Stimulated activated CD8-positive, alpha-beta memory T cell treated with anti-CD3 and anti-CD28 coated beads, Interleukin-12 subunit alpha, Interleukin-12 subunit beta, amount 100 ng/mL, for 4 hours (primary cell): Measurements from ENCODE around the gene ANKRD13A.
"Not testable (repeated sequence)": the region's sequence is repeated elsewhere in the genome, so short reads cannot be mapped to it uniquely, and the experiment has no call there.

ENCODE experiments used
- DNase-seq: peaks from one replicate; pipeline ENCODE4 v3.0.0-alpha.2; 2020; ENCODE audit warnings: low read depth

Gene ANKRD13A

GRCh38 chr12:109986236-109986635 is 13.0 kb upstream of the ANKRD13A start:
- DNase-seq, result not testable (repeated sequence)

GRCh38 chr12:109987615-109988014 is 11.6 kb upstream of the ANKRD13A start:
- no peak for DNase-seq

DNA sequence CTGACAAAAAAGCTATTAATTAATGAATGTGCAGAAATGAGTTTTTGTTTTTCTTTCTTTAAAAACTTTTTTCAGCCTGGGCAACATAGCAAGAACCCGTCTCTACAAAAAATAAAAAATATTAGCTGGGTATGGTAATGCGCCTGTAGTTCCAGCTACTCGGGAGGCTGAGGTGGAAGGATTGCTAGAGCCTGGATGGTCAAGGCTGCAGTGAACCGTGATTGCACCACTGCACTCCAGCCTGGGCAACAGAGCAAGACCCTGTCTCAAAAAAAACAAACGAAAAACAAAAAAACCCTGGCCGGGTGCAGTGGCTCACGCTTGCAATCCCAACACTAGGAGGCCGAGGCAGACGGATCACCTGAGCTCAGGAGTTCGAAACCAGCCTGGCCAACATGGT is 11.0 kb upstream of the ANKRD13A start:
- no peak for DNase-seq

- DNase-seq, result no peak
These were observed 10.3 kb upstream of the ANKRD13A start for GRCh38 chr12:109988903-109989302.

GRCh38 chr12:109989380-109989779 is 9.8 kb upstream of the ANKRD13A start:
- no peak for DNase-seq

GRCh38 chr12:109991586-109991985 is 7.6 kb upstream of the ANKRD13A start:
- DNase-seq, result no peak

GRCh38 chr12:109993091-109993490 is 6.1 kb upstream of the ANKRD13A start:
- DNase-seq, result no peak

DNA sequence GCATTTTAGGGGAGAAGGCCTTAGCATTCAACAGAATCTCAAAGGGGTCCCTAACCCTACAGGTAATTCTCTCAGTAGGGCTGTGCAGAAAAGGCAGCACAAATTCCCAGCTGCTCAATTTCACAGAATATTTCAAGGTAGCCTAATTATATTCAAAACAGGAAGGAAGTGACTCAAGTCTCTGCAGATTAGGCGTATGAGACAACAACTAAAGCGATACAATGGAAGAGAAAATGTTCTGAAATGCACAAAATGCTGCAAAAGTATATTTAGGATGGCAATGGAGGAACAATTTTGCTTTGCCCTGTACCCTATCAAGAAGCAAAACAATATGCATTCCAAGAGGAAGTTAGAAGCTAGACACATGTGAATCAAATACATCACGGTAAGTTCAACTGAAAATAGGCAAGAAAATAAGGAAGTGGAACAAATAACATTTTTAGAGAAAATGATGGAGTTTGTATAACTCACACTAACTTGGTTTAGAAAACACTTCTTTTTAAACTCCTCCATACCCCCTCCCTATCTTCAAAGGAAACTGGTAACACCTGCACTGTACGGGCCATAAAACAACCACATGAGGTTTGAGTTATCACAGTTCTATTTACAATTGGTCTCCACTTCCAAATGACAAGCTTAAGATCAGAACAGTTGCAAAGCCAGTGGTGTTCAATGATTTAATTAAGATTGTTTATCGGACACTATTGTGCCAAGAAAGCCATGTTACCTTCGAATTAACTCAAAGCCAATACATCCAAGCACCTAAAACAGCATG is 4.6 kb upstream of the ANKRD13A start:
- no peak for DNase-seq

GRCh38 chr12:109995361-109995685 is 3.9 kb upstream of the ANKRD13A start:
- DNase-seq, result no peak

- peak; percentile 89 for DNase-seq
These were observed 3.3 kb upstream of the ANKRD13A start, which contains the start of gene GIT2 for GRCh38 chr12:109995686-109996482. Gene GIT2 (minus strand): TSS chr12:109996368. CDS start chr12:109996224, 144 bp downstream.

- DNase-seq, result no peak
These were observed 2.8 kb upstream of the ANKRD13A start for GRCh38 chr12:109996483-109996853.

DNA sequence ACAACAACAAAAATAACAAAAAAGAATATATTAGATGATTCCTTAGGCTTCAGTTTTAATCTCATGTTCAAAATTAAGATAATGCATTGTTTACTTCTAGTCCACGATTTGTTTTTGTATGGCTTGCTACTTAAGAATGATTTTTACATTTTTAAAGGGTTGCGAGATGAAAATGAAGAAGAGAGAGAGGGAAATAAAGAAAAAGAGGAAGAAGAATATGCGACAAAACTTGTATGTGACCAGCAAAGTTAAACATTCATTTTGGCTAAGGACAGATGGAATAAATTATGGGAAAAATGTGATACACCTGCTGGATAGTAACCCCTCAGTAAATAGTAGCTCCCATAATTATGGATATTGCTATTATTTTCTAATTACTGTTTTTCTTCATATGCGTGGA is 1.8 kb upstream of the ANKRD13A start:
- no peak for DNase-seq

GRCh38 chr12:109998241-109998903 is 858 bp upstream of the ANKRD13A start:
- DNase-seq, result no peak

DNA sequence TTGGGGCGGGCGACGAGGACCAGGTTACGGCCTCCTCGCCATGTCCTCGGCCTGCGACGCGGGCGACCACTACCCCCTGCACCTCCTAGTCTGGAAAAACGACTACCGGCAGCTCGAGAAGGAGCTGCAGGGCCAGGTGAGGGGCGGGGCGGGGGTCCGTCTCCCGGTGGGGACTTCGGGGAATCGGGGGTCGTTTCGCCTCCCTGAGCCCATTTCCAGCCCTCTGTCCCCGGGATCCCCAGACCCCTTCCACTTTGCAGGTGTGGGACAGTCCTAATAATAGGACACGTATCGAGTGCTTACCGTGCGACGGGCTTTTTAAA is 380 bp downstream of the ANKRD13A start:
- DNase-seq, result no peak

- DNase-seq, result no peak
These were observed 814 bp downstream of the ANKRD13A start for GRCh38 chr12:109999983-110000505.

GRCh38 chr12:110001596-110001995 is 2.4 kb downstream of the ANKRD13A start:
- DNase-seq, result no peak

- DNase-seq, result no peak
These were observed 3.7 kb downstream of the ANKRD13A start for GRCh38 chr12:110002676-110003515.

- no peak for DNase-seq
These were observed 5.4 kb downstream of the ANKRD13A start for GRCh38 chr12:110004598-110004997.

GRCh38 chr12:110005319-110005973 is 6.2 kb downstream of the ANKRD13A start:
- no peak for DNase-seq

DNA sequence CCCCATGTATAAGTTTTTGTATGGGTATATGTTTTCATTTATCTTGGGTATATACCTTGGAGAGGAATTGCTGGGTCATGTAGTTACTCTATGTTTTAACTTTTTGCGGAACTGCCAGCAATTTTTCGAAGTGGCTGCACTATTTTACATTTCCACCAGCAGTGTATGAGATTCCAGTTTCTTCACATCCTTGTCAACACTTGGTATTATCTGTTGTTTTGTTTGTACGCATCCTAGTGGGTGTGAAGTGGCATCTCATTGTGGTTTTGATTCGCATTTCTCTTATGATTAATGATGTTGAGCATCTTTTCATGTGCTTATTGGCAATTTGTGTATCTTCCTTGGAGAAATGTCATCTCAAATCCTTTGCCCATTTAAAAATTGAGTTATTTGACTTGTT is 6.9 kb downstream of the ANKRD13A start:
- DNase-seq, result no peak

- no peak for DNase-seq
These were observed 8.7 kb downstream of the ANKRD13A start for GRCh38 chr12:110007881-110008280.
